GM18505 (cell line): ENCODE measurements around the gene SPATA31D4.

Source experiments
- ATAC-seq: cut with Tn5 transposase; IDR thresholded peaks from one replicate; pipeline ENCODE4 v1.9.1; 2021; ENCODE audit not compliant: unreplicated experiment
- POLR2A ChIP-seq: IDR thresholded peaks from 4 replicates; pipeline ENCODE4 v1.6.1; 2011; ENCODE audit warnings: borderline replicate concordance; ENCODE audit not compliant: insufficient read depth, insufficient read length; ENCODE audit errors: extremely low read depth

The SPATA31D4 gene

DNA sequence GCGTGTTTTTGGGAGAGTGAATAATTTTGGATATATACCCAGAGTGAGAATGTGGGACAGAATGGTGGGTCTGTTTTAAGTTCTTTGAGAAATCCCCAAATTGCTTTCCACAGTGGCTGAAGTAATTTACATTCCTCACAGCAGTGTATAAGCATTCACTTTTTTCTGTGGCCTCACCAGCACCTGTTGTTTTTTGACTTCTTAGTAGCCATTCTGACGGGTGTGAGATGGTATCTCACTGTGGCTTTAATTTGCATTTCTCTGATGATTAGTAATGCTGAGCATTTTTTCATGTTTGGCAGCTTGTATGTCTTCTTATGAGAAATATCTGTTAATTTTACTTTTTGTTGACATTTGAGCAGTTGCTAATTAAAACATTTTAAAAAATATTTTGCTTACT is 51.0 kb downstream of the SPATA31D4 start:
- no peak for TF ChIP-seq POLR2A
- ATAC-seq: no peak

DNA sequence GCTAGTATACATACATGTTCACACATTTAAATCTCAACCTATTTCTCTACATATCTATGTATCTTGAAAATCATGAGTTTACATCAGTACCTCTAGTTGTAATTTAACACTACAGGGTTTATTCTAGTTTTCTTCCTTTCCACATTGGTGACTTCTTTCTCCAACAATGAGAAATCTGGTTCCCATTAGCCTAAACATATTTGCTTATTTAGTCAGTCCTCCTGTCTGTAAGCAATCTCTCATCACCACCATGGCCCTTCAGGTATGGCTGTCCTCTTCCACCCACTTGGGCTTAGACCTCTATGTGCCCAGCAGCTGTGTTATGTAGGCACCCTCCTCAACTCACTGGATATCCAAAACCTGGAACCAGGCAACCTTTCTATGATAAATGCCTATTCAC is 52.3 kb downstream of the SPATA31D4 start:
- TF ChIP-seq POLR2A: no peak
- no peak for ATAC-seq

DNA sequence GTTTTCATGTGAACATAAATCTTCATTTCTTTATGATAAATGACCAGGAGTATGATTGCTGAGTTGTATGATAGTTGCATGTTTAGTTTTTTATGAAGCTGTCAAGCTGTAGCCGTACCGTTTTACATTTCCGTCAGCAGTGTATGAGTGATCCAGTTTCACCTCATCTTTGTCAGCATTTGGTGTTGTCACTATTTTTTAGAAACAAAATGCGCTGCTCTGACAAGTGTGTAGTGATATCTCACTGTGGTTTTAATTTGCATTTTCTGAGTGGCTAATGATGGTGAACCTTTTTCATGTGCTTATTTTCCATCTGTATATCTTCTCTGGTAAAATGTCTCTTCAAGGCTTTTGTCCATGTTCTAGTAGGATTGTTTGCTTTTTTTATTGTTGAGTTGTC is 53.7 kb downstream of the SPATA31D4 start:
- TF ChIP-seq POLR2A: no peak

More for the DNA sequence above, 53.7 kb downstream of the SPATA31D4 start:
- ATAC-seq: no peak
